ENCODE measurements around the gene MEGF11. TPM values are rescaled to one million over a fixed set of nuclear protein-coding genes. Genes with fewer than 3 reads are reported as not detected.

The MEGF11 gene
- total RNA-seq, 1 experiment from 2014 or later, result 2.3 TPM

DNA sequence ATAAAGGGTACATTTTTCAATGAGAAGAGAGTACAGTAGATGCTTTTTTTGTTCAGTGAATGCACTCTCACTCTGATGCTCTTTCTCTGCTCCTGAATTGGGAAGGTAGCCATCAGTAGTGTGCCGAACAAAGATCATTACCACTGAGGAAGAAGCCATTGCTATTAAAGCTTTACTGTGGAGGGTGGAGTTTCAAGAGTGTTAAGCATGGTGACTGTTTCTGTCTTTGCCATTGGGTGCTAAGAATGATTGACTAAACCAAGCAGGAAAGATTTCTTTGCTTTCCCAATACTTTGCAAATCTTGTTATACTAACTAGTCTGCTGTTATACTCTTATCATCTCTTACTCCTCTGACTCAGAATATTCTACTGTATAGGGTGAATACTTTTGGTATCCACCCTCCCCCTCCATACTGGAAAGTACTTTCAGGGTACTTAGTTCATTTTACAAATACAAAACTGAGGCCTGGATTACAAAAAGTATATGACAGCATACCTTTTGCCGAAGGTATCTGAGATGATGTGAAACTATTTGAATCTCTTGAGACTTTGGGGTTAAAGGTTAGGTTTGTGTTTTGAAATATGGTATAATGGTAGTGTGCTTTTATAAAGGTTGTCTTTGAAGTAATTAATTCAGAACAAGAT lies 382.5 kb downstream of the MEGF11 start:
- Histone ChIP-seq H3K27ac (ENCODE audit: low read depth, low read length) (peak overlapping the region; percentile 74; the same call in 1 of the 2 replicates), H3K4me3 (replicated peaks in 1 of 2; ENCODE audit: low read depth in 1 of 2, low read length in 2 of 2) (peak overlapping the region; percentile 79 to 94), H3K9me2 (ENCODE audit: insufficient read depth) (no peaks in the 10 kb centered on the region), H3K27me3 (ENCODE audit: insufficient read depth, low read length) (no peaks in the 10 kb centered on the region), H3K4me2 (ENCODE audit: low read length) (peak overlapping the region; percentile 73), H3K4me1 (ENCODE audit: control insufficient read depth in 1 of 2, insufficient read depth in 2 of 2, low read length in 2 of 2) (peaks cover 11 to 30% of the 10 kb centered on the region in 2 experiments), H2AFZ (ENCODE audit: low read depth, low read length, poor library complexity, severe bottlenecking) (no peak overlapping the region), H3K9ac (ENCODE audit: low read length) (peak overlapping the region; percentile 88), H3K79me2 (ENCODE audit: insufficient read depth, low read length) (peaks cover 67% of the 10 kb centered on the region), H4K20me1 (ENCODE audit: insufficient read depth) (no peaks in the 10 kb centered on the region; the same call in 1 of the 2 replicates), H3K36me3 (ENCODE audit: control insufficient read depth in 1 of 2, insufficient read depth in 2 of 2, low read length in 2 of 2) (peaks cover 0 to 2% of the 10 kb centered on the region in 2 experiments; a peak in 1 of 4 replicates), H3K9me3 (ENCODE audit: control insufficient read depth in 1 of 2, insufficient read depth in 1 of 2, low read depth in 1 of 2, low read length in 2 of 2) (no peaks in the 10 kb centered on the region)
- ChIA-PET POLR2A (interaction anchor here (0.8 to 1.4 kb wide), 2 partner anchors 38 to 260 kb away, joined by 3 to 4 read pairs; partner anchors contain the start of gene INTS14), CTCF (interaction anchor here (0.7 to 1.7 kb wide), 3 partner anchors 11 to 275 kb away, joined by 3 to 4 read pairs (median 4); no protein-coding TSS in a partner anchor), RAD21 (ENCODE audit: low non-redundant PET in 1 of 2, low total read pairs in 2 of 2, uncharacterized antibody in 2 of 2, unreplicated experiment in 2 of 2) (interaction anchor here in 1 of 2 experiments (1.2 kb wide), 1 partner anchor 31 kb away, joined by 3 read pairs; no protein-coding TSS in a partner anchor)
- ATAC-seq (no peak), DNase-seq (ENCODE audit: low read depth, low spot score) (no peak)
- BruUV-seq (replicated peaks), result TSS peak; percentile 40
- intact Hi-C loops (cut with micrococcal nuclease), result no loop called here
- TF ChIP-seq YY1 (IDR thresholded peaks at IDR 0.05; ENCODE audit: extremely low read depth, insufficient replicate concordance, low read depth, low read length) (peak; percentile 59), SRF (IDR thresholded peaks at IDR 0.05; ENCODE audit: low read depth) (no peak), TCF7L2 (IDR thresholded peaks at IDR 0.05; ENCODE audit: borderline replicate concordance, extremely low read depth, insufficient read depth, insufficient read length) (no peak), SIN3A (IDR thresholded peaks at IDR 0.05; ENCODE audit: low read depth) (no peak), POLR2AphosphoS5 (IDR thresholded peaks at IDR 0.05; ENCODE audit: low read depth, low read length) (no peak), CBX3 (IDR thresholded peaks at IDR 0.05; ENCODE audit: low read depth) (no peak)
- TF ChIP-seq, protein P1, sequence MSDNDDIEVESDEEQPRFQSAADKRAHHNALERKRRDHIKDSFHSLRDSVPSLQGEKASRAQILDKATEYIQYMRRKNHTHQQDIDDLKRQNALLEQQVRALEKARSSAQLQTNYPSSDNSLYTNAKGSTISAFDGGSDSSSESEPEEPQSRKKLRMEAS (IDR thresholded peaks at IDR 0.05), result peak; percentile 10; the same call in 1 of the 2 replicates
